Measurements from ENCODE around the gene AQP10. TPM values are rescaled to one million over a fixed set of nuclear protein-coding genes. Genes with fewer than 3 reads are reported as not detected.

AQP10 gene
- polyA plus RNA-seq, 1 of the 3 experiments (the other 2 are of a cell fraction): 0.02 TPM

- TF ChIP-seq NRF1 (IDR thresholded peaks at IDR 0.05; ENCODE audit: low read depth, low read length) (no peak), GABPA (IDR thresholded peaks at IDR 0.05; ENCODE audit: low read depth) (no peak), PBX3 (IDR thresholded peaks at IDR 0.05) (no peak), MAX (IDR thresholded peaks at IDR 0.05; ENCODE audit: low read depth) (no peak), POLR2AphosphoS5 (IDR thresholded peaks at IDR 0.05; ENCODE audit: low read depth, low read length) (no peak), ELF1 (IDR thresholded peaks at IDR 0.05) (no peak), RXRA (IDR thresholded peaks at IDR 0.05; ENCODE audit: borderline replicate concordance, low read depth) (no peak), RFX5 (IDR thresholded peaks at IDR 0.05; ENCODE audit: low read length) (no peak), FOXM1 (IDR thresholded peaks at IDR 0.05; ENCODE audit: low read depth) (no peak), USF2 (IDR thresholded peaks at IDR 0.05; ENCODE audit: borderline replicate concordance, low read depth, low read length) (no peak), USF1 (IDR thresholded peaks at IDR 0.05; ENCODE audit: borderline replicate concordance, low read depth) (no peak), IRF3 (IDR thresholded peaks at IDR 0.05; ENCODE audit: low read depth, low read length) (no peak), EZH2phosphoT487 (IDR thresholded peaks at IDR 0.05; ENCODE audit: borderline replicate concordance, low read depth) (no peak), RAD21 (IDR thresholded peaks at IDR 0.05; ENCODE audit: low read length) (no peak), MXI1 (IDR thresholded peaks at IDR 0.05; ENCODE audit: low read depth, low read length) (no peak), SMC3 (IDR thresholded peaks at IDR 0.05; ENCODE audit: low read depth, low read length) (no peak)
- ChIA-PET POLR2A (interaction anchor here (0.8 to 1.0 kb wide), 3 partner anchors 10 to 283 kb away, joined by 3 to 4 read pairs (median 3); partner anchors contain the start of gene RPS27), CTCF (interaction anchor here (1.0 to 5.0 kb wide), 9 partner anchors 10 to 95 kb away, joined by 3 to 49 read pairs (median 9); partner anchors contain the start of gene ATP8B2)
- Histone ChIP-seq H3K27ac (ENCODE audit: low read depth in 2 of 2, low read length in 1 of 2) (peak overlapping the region; percentile 71 to 89), H3K79me2 (ENCODE audit: insufficient read depth) (peaks cover 15% of the 10 kb centered on the region; the same call in 1 of the 2 replicates), H3K27me3 (ENCODE audit: insufficient read depth) (no peaks in the 10 kb centered on the region), H3K4me3 (ENCODE audit: low read depth in 2 of 2, low read length in 1 of 2) (peak overlapping the region; percentile 89 to 91), H3K4me2 (peak overlapping the region; percentile 87), H4K20me1 (ENCODE audit: insufficient read depth) (no peaks in the 10 kb centered on the region), H3K4me1 (ENCODE audit: control insufficient read depth in 1 of 2, insufficient read depth in 2 of 2, low read depth in 1 of 2, low read length in 1 of 2) (peaks cover 0 to 9% of the 10 kb centered on the region in 2 experiments; a peak in 1 of 4 replicates), H3K9me3 (no peaks in the 10 kb centered on the region), H3K9ac (peak overlapping the region; percentile 85), H3K36me3 (replicated peaks in 1 of 2; ENCODE audit: control insufficient read depth in 1 of 2, insufficient read depth in 2 of 2, low read length in 1 of 2) (peaks cover 30 to 41% of the 10 kb centered on the region in 2 experiments), H3K9me2 (no peaks in the 10 kb centered on the region), H3F3A (replicated peaks; ENCODE audit: insufficient read depth) (peaks cover 19% of the 10 kb centered on the region), H2AFZ (ENCODE audit: low read depth) (peak overlapping the region; percentile 87)
- WGBS (ENCODE audit: low lambda C conversion rate): 51% methylated on average over 13 of the region's 13 CpGs
- no peak for DNase-seq
Measured at GRCh38 chr1:154272999-154273563, 47.8 kb upstream of the AQP10 start.
